Activated T-cell treated with anti-CD3 and anti-CD28 coated beads, Interleukin-2, amount 50 U/mL, for 72 hours (primary cell): ENCODE data around the gene SLC46A1. TPM values are rescaled to one million over a fixed set of nuclear protein-coding genes. Genes with fewer than 3 reads are reported as not detected.
A peak's percentile ranks its signal among the peaks of the same experiment; 100 is the strongest.

ENCODE experiments used
- ATAC-seq, 2 donors: fragments of 150-1000 bp; cut with Tn5 transposase; replicated peaks in 1 of 2; 2 replicates each; pipeline ENCODE4 v1.10.0; 2021; ENCODE audit warnings: moderate library complexity in 2 of 2, mild to moderate bottlenecking in 1 of 2
- DNase-seq, 2 donors: peaks; one replicate each; pipeline ENCODE4 v3.0.0; 2021 to 2022; ENCODE audit warnings: mixed read lengths in 1 of 2
- H3K27ac Mint-ChIP-seq: one replicate; pipeline ENCODE4 v1.8.0; 2022; ENCODE audit warnings: mild to moderate bottlenecking, moderate library complexity, mixed read lengths
- H3K27me3 Mint-ChIP-seq: one replicate; pipeline ENCODE4 v1.8.0; 2022; ENCODE audit warnings: low read depth, mixed read lengths
- H3K36me3 Mint-ChIP-seq, 2 donors: one replicate each; pipeline ENCODE4 v1.8.0; 2022; ENCODE audit warnings: mixed read lengths in 2 of 2, mild to moderate bottlenecking in 1 of 2; ENCODE audit not compliant: insufficient read depth in 2 of 2
- H3K4me1 Mint-ChIP-seq: one replicate; pipeline ENCODE4 v1.8.0; 2022; ENCODE audit warnings: low read depth, mixed read lengths
- H3K4me3 Mint-ChIP-seq, 2 donors: one replicate each; pipeline ENCODE4 v1.8.0; 2022; ENCODE audit warnings: mild to moderate bottlenecking in 2 of 2, mixed read lengths in 2 of 2, moderate library complexity in 2 of 2
- H3K9me3 Mint-ChIP-seq, 2 donors: one replicate each; pipeline ENCODE4 v1.8.0; 2022; ENCODE audit warnings: mixed read lengths in 2 of 2
- total RNA-seq, 2 donors: library from RNA; stranded (reverse); gene quantifications; one replicate each; pipeline ENCODE4 v1.2.3, GENCODE V29; 2022

The SLC46A1 gene
- total RNA-seq, 2 donors from 2014 or later: 2.1 TPM

DNA sequence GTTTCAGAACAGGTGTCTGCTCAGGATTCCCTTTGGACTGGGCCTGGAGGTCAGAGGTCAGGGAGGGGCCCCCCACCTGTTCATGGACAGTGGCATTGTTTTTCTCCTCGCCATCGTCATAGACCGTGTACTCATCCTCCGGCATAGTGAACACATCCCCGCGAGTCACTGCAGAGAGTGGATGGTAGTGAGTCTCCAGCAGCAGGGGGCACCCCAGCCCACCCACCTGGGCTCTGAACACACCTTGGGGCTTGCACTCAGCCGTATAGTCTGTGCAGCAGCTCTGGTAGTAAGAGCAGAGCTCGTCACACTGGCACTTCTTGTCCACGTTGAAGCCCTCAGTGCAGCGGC, 36.4 kb downstream of the SLC46A1 start:
- no peak for ATAC-seq
- DNase-seq: no peak
- Mint-ChIP-seq H3K4me3 (no peak overlapping the region), H3K27me3 (no peaks in the 10 kb centered on the region), H3K27ac (no peak overlapping the region), H3K36me3 (peaks cover 0 to 4% of the 10 kb centered on the region in 2 donors), H3K4me1 (peaks cover 22% of the 10 kb centered on the region), H3K9me3 (no peaks in the 10 kb centered on the region)

DNA sequence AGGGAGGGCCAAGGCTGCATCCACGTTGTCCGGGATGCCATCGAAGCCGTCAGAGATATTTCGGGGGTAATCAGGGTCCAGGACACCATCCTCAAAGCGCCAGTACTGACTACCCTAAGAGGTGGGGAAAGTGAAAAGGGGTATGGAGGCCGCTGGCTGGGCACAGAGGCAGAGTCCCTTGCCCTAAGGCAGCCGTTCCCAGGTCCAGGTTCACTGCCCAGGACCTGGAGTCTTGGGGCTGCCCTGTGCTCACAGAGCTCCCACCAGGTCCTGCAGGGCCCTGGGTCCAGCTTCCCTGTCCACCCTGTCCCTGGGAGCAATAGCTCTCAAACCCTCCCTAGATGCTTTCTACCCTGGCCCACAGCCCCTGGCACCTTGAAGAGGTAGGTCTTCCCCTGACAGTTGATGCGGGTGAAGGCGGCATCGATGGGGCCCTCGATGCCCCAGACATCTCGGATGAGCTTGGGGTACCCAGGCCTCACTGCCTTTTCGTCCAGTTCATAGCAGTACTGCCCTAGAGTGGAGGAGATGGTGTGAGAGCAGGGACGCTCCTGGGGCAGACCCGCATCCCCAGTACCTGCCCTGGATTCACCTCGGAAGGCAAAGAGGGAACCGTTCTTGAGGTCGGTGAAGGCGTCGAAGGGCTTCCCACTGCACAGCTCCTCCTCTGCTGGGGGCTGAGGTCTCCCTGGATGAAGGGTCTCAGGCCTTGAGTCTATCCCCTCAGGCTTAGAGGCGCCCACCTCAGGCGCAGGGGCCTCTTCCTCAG, 36.9 kb downstream of the SLC46A1 start:
- no peak for DNase-seq
- ATAC-seq: no peak

DNA sequence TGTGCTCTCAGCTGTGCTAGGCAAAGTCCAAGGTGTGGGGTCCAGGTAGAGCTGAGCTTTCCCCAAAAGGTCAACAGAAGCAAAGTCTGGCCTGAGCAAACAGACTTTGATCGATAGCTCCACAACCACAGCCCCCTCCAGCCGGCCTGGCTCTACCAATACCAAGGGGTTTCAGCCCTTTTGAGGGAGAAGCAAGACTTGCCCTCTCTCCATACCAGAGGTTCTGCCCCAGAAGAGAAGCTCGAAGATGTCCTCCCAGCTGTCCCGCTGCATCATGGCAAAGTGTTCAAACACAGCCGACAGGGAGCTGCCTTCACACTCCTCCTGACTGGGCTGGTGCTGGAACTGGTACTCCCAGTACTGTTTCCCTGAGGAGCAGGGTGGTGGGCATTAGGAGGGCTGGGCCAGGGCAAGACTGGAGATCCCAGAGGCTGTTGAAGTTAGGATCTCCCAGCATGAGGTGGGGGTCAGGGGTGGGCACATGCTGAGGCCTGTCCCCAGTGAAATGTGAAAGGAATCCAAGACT, 37.6 kb downstream of the SLC46A1 start:
- ATAC-seq (no peak), DNase-seq (no peak)
- Mint-ChIP-seq H3K4me1 (peaks cover 16% of the 10 kb centered on the region), H3K9me3 (no peaks in the 10 kb centered on the region), H3K4me3 (no peak overlapping the region), H3K27me3 (no peaks in the 10 kb centered on the region), H3K36me3 (peaks cover 0 to 3% of the 10 kb centered on the region in 2 donors), H3K27ac (no peak overlapping the region)

More for the DNA sequence above, 36.9 kb downstream of the SLC46A1 start:
- Mint-ChIP-seq H3K4me1 (peaks cover 22% of the 10 kb centered on the region), H3K27ac (no peak overlapping the region), H3K27me3 (no peaks in the 10 kb centered on the region), H3K36me3 (peaks cover 0 to 4% of the 10 kb centered on the region in 2 donors), H3K9me3 (no peaks in the 10 kb centered on the region), H3K4me3 (no peak overlapping the region)

DNA sequence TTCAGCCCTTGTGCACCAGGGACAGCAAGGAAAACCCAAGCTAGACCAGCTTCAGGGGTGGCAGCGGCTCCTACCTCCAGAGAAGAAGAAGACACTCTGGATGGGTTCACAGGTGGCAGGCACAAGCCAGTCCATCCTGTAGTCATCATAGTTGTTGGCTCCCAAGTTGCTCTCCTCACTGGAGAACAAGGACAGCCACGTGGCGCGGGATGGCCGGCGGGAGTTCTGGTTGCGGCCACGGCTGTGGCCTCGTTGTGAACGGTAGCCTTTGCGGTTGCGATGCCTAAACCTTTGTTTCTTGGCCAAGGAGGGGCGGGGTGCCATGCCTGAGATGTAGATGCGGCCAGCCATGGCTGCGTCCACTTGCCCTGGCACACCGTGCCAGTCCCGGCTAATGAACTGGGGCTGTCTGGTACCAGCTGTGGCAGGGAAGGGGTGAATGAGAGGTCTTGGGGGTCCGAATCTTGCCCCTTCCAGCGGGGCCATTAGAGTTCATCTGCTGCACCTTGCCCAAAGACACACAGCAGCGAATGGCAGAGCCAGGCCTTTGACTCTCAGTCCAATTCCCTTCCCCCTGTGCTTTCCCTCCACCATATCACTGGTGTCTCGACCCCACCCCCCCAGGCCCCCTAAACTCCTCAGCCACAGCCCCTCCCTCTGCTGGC, 38.2 kb downstream of the SLC46A1 start:
- Mint-ChIP-seq H3K4me1 (peaks cover 10% of the 10 kb centered on the region), H3K36me3 (no peaks in the 10 kb centered on the region), H3K4me3 (no peak overlapping the region), H3K27me3 (no peaks in the 10 kb centered on the region), H3K9me3 (no peaks in the 10 kb centered on the region), H3K27ac (no peak overlapping the region)
- ATAC-seq (no peak), DNase-seq (no peak)

DNA sequence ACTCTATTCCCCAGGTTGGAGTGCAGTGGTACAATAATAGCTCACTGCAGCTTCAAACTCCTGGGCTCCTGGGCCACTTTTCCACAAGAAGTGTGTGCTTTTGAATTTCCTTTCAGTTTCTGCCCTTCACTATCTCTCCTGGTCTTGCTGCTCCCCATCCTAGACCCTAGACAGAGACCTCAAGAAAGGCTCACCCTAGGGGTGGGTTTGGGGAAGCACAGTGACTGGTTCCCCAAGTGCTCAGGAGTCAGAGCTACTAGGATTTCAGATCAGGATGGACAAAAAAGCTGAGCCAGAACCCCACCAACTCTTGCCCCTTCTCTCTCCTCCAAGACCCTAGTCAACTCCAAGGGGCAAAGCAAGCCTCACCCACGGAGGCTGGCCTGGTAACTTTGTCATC, 39.4 kb downstream of the SLC46A1 start:
- no peak for ATAC-seq
- DNase-seq: no peak
- H3K4me3 Mint-ChIP-seq: no peak overlapping the region
- H3K9me3 Mint-ChIP-seq: no peaks in the 10 kb centered on the region
- H3K36me3 Mint-ChIP-seq: no peaks in the 10 kb centered on the region
- no peak overlapping the region for H3K27ac Mint-ChIP-seq
- H3K27me3 Mint-ChIP-seq: no peaks in the 10 kb centered on the region
- H3K4me1 Mint-ChIP-seq: peaks cover 6% of the 10 kb centered on the region

DNA sequence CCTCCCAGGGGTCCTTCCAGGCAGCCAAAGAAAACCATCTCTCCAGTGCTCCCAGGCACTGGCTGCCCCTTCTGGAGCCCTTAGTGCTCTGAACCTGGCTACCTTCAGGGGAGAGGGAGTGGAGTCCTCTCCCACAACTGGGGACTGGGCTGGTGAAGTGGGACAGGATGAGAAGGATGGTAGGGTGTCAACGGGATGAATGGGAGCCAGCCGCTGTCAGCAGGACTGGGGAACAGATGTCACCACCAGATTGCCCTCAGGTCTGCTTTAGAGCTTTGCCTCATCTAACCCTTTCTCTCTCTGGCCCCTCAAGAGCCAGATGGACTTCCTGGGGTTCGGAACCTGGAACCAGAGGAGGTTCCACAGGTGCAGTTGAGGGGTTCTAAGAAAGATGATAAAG, 40.5 kb downstream of the SLC46A1 start:
- peaks cover 0 to under 1% of the 10 kb centered on the region in 2 donors for H3K36me3 Mint-ChIP-seq
- no peak overlapping the region for H3K4me3 Mint-ChIP-seq
- no peaks in the 10 kb centered on the region for H3K4me1 Mint-ChIP-seq
- no peaks in the 10 kb centered on the region for H3K27me3 Mint-ChIP-seq
- H3K27ac Mint-ChIP-seq: no peak overlapping the region
- ATAC-seq: no peak
- H3K9me3 Mint-ChIP-seq: no peaks in the 10 kb centered on the region
- DNase-seq: no peak

DNA sequence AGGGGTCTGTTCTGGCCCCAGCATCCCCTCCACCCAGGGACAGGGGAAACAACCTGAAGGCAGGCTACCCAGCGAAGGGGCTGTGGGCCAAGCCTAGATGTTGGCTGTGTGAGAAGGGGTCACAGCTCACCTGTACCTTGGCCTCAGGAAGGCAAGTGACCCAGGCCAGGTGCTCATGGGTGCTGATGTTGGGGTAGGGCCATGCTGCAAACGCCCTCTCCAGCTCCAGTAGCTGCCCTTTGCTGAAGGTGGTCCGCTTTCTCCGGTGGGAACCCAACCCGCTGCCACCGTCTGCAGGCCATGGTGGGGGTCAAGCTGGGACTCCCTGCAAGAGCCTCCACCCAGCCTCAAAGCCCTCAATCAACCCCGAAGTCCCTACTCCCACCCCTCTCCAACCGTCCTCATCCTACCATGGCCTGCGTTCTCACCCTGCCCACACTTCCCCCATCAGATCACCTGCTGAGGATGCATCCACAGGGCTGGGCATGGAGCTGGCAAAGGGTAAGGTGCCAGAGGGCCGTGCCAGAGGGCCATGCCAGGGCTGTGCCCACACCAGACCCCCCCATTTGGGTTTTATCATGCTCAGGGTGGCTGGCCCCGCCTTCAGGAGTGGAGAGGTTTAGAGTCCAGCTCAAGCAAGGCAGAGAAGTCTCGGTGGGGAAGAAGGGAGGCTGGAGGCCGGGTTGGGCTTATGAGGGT, 41.2 kb downstream of the SLC46A1 start, which contains the start of gene SEBOX:
Gene SEBOX (minus strand): TSS at position 535 of the 699 bp plus-strand sequence. CDS start 48 bp downstream, at position 487.
- no peak within 1 kb of the TSS for H3K4me3 Mint-ChIP-seq
- no peaks in the 10 kb centered on the region for H3K4me1 Mint-ChIP-seq
- no peak for ATAC-seq
- H3K36me3 Mint-ChIP-seq: peaks cover 0 to 3% of the 10 kb centered on the region in 2 donors
- H3K27me3 Mint-ChIP-seq: no peaks in the 10 kb centered on the region
- H3K9me3 Mint-ChIP-seq: no peaks in the 10 kb centered on the region
- DNase-seq: no peak
- H3K27ac Mint-ChIP-seq: no peak within 1 kb of the TSS

DNA sequence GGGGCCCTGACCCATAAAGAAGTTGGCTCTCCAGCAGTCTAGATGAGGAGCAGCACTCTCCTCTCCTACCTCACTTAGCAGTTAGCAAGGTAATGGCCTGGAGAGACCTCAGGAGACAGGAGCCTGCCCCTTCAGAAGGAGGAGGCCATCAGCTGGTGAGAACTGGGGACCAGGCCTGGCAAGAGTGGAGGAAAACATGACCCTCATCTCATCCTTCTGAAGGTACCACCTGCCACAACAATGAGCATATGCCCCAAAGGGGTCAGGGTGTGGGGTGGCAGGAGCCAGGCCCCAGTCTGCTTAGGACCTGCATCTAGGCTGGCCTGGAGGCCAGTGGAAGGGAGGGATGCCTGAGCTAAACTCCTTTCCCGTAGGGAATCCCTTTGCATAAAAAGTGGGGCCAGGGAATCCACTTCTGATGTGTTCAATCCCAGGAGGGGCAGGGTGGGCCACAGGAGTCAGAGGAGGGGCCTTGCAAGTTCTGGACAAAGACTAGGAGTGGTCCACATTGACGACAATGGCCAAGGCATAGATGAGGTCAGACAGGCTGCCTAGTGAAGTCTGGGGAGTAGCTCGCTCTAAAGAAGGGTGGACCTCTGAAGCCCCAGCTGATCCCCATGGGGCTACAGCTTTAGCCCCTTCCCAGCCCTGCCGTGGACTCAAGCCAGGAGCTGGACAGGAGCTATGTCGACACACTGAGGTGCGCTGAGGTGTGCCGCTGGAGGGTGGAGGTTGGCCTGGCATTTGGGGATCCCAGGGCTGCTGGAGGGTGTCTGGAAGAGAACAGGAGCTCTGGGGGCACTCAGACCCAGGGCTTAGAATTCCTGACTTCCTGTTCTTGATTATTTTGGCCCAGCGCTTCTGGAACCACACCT, 42.0 kb downstream of the SLC46A1 start:
- Mint-ChIP-seq H3K36me3 (peaks cover 2 to 4% of the 10 kb centered on the region in 2 donors), H3K9me3 (no peaks in the 10 kb centered on the region), H3K27ac (no peak overlapping the region), H3K27me3 (no peaks in the 10 kb centered on the region), H3K4me1 (no peaks in the 10 kb centered on the region), H3K4me3 (no peak overlapping the region)
- ATAC-seq (no peak), DNase-seq (no peak)

DNA sequence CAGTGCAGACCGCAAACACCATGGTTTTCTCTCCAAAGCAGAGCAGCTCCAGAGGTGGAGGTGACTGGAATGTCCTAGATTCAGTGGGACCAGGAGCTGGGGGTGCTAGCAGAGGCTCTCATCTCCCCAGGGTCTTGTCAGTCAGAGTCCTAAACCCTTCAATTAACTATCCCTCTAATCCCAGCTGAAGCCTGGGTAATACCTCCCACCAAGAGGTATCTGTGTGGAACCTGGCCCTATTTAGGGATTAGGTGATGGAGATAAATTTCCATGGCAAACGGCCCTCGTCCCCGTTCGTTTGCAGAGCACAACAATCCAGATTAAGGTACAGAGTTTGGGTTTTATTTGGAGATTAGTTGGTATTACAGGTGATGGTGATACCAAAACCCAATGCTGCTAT, 42.8 kb downstream of the SLC46A1 start:
- Mint-ChIP-seq H3K27ac (no peak overlapping the region), H3K4me1 (peaks cover 6% of the 10 kb centered on the region), H3K9me3 (no peaks in the 10 kb centered on the region), H3K4me3 (no peak overlapping the region), H3K27me3 (no peaks in the 10 kb centered on the region), H3K36me3 (peaks cover 2 to 4% of the 10 kb centered on the region in 2 donors)
- ATAC-seq (no peak), DNase-seq (no peak)

DNA sequence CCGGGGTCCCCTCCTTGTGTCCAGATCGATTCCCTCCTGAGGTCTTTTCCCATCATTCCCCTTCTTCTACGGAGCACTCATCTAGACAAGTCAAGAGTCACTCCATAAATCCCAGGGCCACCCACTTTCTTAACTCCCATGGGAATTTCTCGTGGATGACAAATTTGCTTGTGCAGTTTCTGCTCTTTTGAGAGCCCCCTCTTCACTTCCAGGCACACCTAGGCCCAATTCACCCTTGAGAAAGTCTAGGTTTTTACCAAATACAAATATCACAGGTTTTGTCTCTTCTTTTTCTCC, 48.2 kb downstream of the SLC46A1 start:
- Mint-ChIP-seq H3K27me3 (no peaks in the 10 kb centered on the region), H3K4me3 (peak overlapping the region; percentile 97 to 99), H3K36me3 (peaks cover 4% of the 10 kb centered on the region in 2 donors)

DNA sequence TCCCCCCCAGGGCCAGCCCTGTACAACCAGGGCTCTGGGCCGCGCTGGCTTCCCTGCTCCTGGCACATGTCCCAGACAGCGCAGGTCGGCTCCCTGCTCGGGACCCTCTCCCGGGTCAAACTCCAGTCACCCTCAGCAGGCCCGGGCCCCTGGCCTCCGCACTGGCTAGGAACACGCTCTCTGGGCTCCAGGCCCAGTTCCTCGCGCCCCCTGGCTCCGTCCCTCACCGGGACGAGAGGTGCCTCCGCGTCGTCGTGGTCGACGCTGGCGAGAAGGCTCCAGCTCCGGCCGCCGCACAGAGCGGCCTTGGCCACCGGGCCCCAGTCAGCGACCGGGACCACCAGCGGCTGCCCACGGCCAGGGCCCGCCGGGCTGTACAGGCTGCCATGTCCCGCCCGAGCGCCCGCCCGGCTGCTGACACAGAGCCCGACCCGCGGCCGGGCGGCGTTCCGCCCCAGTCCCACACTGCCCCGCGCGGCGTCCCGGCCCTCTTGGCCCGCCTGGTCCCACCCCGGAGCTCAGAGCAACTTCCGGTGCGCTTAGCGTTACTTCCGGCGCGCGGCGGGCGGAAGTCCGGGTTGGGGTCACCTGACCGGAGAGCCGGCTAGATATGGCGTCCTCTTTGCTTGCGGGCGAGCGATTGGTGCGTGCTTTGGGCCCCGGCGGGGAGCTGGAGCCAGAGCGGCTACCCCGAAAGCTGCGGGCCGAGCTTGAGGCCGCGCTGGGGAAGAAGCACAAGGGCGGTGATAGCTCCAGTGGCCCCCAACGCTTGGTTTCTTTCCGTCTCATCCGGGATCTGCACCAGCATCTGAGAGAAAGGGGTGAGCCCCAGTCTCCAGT, 48.7 kb downstream of the SLC46A1 start, which contains the start of gene POLDIP2:
Gene POLDIP2 (minus strand): TSS at position 467 of the 840 bp plus-strand sequence. CDS start 79 bp downstream, at position 388.
- H3K27me3 Mint-ChIP-seq: no peaks in the 10 kb centered on the region
- peaks cover 24% of the 10 kb centered on the region for H3K4me1 Mint-ChIP-seq
- peak; percentile 99 to 100 for ATAC-seq
- H3K4me3 Mint-ChIP-seq: peak within 1 kb of the TSS; percentile 97 to 99
- peaks cover 4 to 5% of the 10 kb centered on the region in 2 donors for H3K36me3 Mint-ChIP-seq
- H3K27ac Mint-ChIP-seq: peak within 1 kb of the TSS; percentile 100
- no peaks in the 10 kb centered on the region for H3K9me3 Mint-ChIP-seq
- peak; percentile 97 to 98 for DNase-seq

More for the DNA sequence above, 48.2 kb downstream of the SLC46A1 start:
- Mint-ChIP-seq H3K27ac (peak overlapping the region; percentile 100), H3K9me3 (no peaks in the 10 kb centered on the region), H3K4me1 (peaks cover 24% of the 10 kb centered on the region)
- no peak for ATAC-seq
- DNase-seq: no peak

DNA sequence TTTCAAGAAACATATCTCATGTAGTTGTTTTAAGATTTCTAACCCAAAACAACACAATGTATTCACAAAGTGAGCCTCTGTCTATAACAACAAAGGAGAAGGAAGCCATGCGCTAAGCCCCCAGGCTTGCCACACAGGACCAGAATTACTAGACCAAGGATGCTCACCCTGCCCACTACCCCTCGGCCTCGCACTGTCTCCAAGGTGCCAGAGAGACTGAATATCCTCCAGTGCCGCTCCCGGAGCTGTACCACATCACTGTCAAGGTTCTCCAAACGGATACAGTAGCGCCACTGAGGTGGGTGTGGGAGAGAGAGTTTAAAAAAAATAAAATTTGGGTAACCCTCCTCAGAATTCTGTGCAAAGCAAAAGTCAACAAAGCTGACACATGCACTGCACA, 55.7 kb downstream of the SLC46A1 start:
- no peaks in the 10 kb centered on the region for H3K9me3 Mint-ChIP-seq
- peaks cover 3 to 9% of the 10 kb centered on the region in 2 donors for H3K36me3 Mint-ChIP-seq
- no peak for ATAC-seq
- peak overlapping the region; percentile 51 for H3K27ac Mint-ChIP-seq
- no peak overlapping the region for H3K4me3 Mint-ChIP-seq
- H3K4me1 Mint-ChIP-seq: no peaks in the 10 kb centered on the region
- H3K27me3 Mint-ChIP-seq: no peaks in the 10 kb centered on the region
- no peak for DNase-seq
